Measurements from ENCODE around the gene RIT1.

The RIT1 gene

GRCh38 chr1:155859234-155859829, 51.8 kb downstream of the RIT1 start, which contains the start of gene SYT11:
Gene SYT11 (plus strand): TSS chr1:155859567. CDS start chr1:155859762, 195 bp downstream.
- peak; percentile 84 to 91 for DNase-seq (ENCODE audit: extremely low read depth in 1 of 2, low read depth in 1 of 2)

DNA sequence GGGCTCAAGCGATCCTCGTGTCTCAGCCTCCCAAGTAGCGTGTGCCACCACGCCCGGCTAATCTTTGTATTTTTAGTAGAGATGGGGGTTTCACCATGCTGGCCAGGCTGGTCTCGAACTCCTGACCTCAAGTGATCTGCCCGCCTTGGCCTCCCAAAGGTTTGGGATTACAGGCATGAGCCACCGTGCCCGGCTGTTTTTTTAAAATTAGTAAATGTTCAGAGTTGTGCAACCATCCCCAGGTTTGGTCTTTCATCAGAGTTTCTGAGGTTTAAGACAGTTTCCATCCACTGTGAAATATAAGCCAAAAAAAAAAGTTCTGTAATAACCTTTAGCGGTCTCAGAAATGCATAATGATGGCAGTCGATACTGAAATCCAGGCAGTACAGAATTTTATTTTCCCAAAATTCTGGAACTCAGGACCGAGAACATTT, 52.3 kb downstream of the RIT1 start:
- peak in 1 of 2 donors; percentile 35 for DNase-seq (ENCODE audit: extremely low read depth in 1 of 2, low read depth in 1 of 2)

DNA sequence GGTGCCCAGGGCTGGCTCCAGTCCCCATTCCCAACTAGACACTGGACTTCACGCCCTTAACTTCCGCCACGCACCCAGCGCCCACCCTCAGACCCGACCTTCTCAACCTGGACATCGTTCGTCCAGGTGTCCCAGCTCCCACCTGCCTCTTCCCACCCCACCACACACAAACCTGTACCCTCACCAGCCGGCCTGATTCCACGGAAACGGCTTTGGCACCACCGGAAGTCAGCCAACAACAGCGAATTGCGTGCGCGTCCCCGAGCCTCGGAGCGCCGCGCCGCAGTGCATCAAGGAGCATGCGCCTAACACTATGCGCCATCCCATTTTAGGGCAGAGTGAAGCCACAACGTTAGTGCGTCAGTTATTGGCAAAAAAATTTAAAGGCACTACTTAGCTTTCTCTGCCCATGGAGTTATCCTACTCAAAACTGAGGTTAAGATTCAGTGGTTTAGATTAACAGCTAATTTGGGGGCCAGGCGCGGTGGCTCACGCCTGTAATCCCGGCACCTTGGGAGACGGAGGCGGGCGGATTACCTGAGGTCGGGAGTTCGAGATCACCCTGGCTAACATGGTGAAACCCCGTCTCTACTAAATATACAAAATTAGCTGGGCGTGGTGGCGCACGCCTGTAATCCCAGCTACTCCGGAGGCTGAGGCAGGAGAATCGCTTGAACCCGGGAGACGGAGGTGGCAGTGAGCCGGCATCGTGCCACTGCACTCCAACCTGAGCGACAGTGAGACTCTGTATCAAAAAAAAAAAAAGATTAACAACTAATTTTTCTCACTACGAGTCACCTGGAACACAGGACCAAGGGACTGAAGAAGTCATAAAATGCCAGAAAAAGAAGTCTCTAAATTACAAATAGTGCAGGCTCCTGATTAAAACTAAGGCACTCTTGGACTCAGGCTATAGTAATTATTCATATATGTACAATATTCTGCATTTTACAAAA, 53.9 kb downstream of the RIT1 start, which contains the start of gene GON4L:
Gene GON4L, minus strand, starts transcription at position 240 of the 956 bp plus-strand sequence. CDS start 3,434 bp downstream, outside the sequence.
- peak; percentile 79 to 86 for DNase-seq (ENCODE audit: extremely low read depth in 1 of 2, low read depth in 1 of 2)

GRCh38 chr1:155856257-155856974, 54.7 kb downstream of the RIT1 start:
- no peak for DNase-seq (ENCODE audit: extremely low read depth in 1 of 2, low read depth in 1 of 2)

DNA sequence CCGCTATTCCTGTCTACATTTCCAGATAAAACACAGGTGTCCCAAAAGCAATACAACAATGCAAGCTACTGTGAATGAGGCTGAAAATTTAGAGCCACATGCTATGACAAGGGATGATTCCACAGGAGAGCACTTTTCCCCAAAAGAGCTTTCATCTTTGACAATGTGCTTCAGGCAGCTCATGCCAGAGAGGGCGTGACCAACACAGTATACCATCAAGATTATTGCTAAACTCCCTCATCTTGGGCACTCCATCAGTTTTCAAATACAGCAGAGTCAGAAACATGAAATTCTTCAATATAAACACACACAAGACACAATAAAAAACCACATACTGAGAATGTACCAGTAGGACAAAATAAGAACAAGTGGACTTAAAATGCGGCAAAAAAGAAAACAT, 60.8 kb downstream of the RIT1 start:
- DNase-seq (ENCODE audit: extremely low read depth in 1 of 2, low read depth in 1 of 2) = no peak

- no peak for DNase-seq (ENCODE audit: extremely low read depth in 1 of 2, low read depth in 1 of 2)
These were observed 63.2 kb downstream of the RIT1 start for GRCh38 chr1:155847823-155848529.

Measured in stimulated activated CD8-positive, alpha-beta memory T cell treated with anti-CD3 and anti-CD28 coated beads, Interleukin-7, amount 100 ng/mL, for 48 hours (primary cell).